Hematopoietic multipotent progenitor cell treated with erythropoietin and hydrocortisone succinate and interleukin-3 and kit ligand, for 8 days (in vitro differentiated cells): ENCODE measurements around the gene BRSK1.
A peak's percentile ranks its signal among the peaks of the same experiment; 100 is the strongest.

ENCODE experiments used
- DNase-seq: peaks from one replicate; pipeline ENCODE4 v3.0.0-alpha.2; 2015

Gene BRSK1

DNA sequence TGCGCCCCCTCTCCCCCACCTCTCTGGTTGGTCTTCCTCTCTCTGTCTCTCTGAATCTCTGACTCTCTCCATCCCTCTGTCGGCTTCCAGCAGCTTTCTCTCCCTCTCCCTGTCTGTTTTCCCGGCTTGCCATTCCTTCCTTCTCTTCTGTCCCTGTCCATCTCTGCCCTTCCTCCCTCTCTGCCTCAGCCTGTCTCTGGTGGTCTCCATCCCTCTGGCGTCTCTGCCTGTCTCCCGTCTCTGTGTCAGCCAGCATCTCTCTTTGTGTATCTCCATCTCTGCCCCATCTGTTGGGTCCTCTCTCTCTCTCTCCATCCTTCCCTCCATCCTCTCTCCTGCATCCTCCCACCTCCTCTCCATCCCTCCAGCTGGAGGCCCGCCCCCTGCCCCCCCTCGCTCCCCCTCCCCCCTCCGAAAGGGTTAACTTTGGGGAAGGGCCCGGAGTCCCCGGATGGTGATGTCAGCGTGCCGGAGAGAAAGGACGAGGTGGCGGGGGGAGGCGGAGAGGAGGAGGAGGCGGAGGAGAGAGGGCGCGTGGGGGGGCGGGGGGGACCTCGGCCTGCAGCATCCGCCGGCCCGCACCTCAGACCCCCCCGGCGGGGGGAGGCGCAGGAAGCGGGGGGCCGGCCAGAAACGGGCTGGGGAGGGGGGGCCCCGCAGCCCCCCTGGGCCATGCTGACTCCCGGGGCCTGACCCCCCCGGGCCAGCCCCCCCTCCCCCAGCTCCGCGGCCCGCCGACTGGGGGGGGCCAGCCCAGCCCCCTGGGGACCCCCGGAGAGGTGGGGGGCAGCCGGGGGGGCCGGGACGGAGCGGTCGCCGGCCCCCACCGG lies at the start of gene BRSK1:
BRSK1 (plus strand) TSS at position 450 of the 830 bp plus-strand sequence. CDS start 446 bp downstream, outside the sequence.
- no peak for DNase-seq

DNA sequence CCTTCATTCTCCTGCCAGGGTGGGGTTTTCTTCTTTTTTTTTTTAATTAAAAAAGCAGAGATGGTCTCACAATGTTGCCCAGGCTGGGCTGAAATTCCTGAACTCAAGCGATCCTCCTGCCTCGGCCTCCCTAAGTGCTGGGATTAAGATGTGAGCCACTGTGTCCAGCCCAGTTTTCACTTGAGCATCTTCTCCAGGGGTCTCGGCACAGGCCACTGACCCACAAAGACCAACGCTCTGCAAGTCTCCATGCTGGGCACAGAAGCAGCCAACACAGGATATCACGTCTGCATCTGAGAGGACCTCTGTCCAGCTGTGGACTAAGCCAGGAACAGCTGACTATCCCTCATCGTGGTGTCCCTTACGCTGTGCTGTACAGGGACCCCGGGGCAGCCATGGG lies 45.8 kb upstream of the BRSK1 start:
- DNase-seq, result no peak

DNA sequence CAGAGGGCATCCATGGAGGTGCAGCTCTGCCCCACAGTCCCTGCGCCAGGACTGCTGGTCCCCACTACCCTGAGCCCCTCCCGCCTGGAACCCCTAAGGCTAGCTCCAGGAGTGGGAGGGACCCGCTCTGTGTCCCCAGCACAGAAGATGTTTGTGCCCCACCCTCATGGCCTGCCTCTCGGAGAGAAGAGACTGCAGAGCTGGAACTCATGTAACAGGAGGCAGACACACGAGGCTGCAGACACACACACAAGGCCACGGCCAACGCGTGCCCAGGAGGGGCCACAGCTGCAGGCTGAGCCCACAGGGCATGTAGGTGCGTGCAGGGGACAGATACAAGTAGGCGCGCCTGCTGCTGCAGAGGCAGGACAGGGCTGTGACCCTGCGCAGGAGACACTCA lies 44.8 kb upstream of the BRSK1 start:
- no peak for DNase-seq

DNA sequence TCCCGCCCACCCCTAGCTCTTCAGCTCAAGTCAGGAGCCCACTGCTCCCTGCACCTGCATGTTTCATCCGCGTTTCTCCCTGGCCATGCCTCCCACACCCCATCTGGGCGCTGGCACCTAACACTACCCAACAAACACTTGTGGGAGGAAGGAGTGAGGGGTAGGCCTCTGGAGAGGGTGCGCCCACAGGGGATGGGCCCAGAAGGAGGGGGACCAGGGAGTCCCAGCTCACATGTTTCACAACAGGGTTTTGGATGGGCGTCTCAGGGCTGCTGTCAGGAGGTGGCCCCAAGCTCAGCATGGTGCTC lies 43.1 kb upstream of the BRSK1 start:
- DNase-seq, result no peak

DNA sequence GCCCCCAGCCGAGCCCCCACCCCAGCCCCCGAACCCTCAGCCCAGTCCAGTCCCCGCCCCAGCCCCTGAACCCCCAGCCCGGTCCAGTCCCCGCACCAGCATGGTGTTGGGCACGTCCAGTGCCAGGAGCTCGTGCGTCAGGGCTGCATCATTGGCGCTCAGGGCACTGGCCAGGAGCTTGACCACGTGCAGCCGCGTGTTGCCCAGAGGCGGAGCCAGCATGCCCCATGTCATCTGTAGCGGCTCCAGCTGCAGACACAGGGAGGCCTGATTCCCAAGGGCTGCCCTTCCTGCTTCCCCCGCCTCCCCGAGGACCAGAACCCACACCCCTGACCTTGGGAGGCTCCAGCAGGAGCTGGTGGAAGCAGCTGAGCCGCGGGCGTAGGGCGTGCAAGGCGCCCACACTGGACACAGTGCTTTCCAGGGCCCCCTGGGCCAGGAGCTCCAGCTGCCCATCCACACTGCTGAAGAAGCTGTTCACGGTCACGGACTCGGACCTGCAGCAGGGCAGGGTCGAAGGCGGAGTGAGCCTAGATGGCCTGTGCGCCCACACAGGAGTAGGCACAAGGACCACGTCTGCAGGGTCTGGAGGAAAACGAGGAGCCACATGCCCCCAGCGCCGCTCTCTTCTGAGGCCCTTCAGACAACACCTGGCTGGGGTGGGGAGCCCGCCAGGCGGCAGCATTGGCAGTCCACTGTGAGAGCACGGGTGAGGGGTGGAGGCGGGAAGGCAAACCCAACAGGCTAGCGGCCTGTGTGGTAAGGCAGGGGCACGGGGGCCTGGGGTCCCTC lies 42.5 kb upstream of the BRSK1 start:
- no peak for DNase-seq

DNA sequence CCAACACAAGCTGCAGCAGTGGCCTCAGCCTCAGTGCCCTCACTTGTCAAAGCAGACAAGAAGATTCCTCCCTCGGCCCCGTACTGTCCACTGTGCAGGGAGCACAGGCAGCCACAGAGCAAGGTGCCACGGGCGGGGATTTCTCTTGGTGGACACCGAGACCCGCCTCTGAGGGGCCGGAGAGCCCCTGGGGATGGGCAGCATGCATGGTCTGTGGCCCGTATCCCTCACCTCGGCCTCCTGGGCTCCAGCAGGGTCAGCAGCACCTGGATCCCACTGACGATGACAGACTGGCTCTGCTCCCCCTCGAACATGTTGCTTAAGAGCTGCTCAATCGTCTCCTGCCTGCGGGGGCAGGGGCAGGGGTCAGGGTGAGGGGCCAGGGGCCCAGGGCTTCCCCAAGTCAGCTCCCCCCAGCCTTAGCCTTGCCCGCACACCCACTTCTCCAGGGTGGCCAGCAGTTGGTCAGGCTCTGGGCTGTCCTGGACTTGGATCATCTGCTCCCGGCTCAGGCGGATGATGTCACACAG lies 41.8 kb upstream of the BRSK1 start:
- no peak for DNase-seq

DNA sequence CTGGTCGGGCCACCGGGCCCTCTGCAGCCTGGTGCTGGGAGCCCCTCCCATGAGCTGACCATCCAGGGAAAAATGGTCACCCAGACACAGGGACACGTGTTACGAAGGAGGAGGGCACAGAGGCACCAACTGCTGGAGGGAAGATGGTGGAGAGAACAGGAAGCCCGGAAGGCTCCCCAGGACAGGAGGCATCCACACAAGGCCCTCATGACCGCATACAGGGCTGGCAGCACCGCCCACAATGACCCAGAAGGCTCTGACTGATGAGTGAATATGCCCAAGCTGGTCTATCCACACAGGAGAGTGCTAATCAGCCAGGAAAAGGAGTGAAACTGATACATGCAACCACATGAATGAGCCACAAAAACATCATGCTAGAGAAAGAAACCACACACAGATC lies 41.3 kb upstream of the BRSK1 start:
- no peak for DNase-seq

DNA sequence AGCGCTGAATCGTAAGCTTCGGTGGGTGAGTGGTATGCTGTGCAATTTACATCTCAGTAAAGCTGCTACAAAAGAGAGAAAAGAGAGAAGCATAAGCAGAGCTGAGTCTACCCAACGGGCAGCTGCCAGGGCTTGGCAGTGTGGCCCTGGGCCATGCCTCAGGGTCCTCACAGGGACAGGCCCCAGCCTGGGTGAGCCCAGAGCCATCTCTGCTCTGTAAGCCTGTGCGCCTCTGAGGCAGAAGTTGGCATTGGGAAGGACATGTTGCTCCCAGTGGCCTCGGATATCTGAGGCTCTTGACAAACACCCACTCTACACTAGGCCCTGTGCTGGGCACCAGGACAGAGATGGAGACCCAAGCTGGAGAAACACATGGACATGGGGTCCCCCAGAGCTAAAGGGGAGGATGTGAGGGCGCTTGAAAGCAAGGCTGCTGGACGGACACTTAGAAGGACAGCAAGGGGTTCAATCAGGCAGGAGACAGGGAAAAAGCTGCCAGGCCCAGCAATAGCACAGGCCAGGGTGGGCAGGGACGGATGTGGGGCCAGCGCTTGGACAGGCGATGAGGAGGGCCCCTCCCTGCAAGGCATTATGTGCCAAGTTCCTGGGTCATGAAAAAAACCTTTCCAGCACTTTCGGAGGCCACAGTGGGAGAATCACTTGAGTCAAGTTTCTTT lies 39.7 kb upstream of the BRSK1 start:
- no peak for DNase-seq

DNA sequence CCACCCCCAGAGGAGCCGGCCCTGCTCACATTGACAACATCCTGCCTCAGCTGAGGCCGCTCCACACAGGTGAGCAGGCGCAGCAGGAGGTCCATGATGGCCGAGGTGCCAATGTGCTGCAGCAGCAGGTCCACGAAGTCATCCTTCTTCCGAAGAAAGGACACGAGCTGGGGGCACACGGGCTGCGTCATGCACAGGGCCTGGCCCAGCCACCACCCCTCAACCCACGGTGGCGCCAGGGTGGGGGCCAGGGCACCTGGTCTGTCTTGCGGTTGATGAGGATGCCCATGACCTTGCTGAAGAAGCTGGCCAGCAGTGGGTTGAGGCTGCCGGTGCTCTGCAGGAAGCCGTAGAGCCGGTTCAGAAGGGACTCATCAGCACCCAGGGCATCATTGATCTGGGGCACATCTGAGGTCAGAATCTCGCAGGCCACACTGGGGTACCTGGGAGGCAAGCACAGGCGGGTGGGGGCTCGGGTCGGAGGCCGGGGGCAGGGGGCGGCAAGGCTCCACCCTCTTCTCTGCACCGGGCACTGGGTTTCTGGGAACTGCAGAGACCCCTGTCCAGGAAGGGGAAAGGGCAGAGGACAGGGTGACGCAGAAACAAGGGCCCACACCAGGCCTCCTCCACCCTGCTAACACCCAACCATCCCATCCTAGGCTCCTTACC lies 38.4 kb upstream of the BRSK1 start:
- DNase-seq, result no peak

DNA sequence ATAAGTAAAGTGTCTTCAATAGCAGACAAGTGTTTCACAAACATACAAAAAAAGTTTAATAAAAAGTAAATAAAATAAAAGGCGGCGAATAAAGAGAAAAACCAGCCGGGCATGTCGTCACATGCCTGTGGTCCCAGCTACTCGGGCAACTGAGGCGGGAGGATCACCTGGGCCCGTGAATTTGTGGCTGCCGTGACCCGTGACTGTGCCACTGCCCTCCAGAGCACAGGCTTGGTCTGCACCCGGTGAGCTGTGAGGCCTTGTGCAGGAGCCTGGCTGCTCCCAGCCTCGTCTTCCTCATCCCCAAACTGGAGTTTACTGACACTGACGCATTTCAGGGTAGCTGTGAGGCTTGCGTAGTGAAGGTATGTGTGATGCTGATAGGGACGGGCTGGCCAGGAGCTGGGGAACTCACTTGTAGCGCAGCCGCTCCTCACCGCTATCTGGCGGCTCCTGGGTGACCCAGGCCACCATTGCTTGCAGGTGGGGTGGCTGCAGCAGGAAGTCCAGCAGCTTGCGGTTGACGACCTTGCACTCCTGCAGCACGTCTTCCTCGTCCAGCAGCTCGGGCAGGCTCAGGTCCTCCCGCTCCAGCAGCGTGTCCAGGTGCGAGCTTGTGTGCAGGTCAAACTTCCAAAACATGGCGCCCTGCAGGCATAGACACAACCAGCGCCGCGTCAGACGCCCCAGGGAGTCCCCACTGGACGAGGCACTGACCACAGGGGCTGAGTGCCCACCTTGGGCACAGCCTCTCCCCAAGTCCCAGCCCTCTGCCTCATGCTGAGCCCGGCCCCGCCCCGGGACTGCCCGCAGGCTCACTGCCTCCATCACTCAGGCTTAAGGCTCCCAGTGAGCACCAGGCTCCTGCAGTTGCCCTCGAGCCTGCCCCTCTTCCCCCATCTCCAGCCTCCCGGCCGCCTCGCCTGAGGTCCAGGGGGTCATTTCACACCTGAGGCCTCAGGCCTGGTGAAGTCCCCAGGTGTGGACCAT lies 37.0 kb upstream of the BRSK1 start:
- no peak for DNase-seq

DNA sequence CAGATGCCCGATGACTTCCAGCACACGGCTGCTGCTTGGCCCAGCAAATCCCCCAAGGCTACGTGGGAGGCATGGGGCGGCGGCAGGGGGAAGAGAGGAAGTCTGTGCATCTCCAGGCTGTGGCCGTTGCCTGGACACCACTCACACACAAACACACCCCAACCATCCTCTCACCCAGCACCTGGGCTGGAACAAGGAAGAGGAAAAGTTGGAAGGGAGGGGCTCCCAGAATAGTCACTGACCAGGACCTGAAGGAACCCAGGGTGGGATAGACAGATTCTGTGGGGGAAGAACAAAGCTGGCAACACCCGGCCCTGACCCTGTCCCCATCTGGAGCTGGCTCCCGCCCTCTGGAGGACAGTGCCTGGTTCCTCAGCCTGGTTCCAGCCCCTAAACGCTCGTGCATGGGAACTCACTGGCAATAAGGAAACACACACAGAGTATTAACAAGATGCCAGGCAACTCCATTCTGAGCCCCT lies 36.1 kb upstream of the BRSK1 start:
- no peak for DNase-seq

DNA sequence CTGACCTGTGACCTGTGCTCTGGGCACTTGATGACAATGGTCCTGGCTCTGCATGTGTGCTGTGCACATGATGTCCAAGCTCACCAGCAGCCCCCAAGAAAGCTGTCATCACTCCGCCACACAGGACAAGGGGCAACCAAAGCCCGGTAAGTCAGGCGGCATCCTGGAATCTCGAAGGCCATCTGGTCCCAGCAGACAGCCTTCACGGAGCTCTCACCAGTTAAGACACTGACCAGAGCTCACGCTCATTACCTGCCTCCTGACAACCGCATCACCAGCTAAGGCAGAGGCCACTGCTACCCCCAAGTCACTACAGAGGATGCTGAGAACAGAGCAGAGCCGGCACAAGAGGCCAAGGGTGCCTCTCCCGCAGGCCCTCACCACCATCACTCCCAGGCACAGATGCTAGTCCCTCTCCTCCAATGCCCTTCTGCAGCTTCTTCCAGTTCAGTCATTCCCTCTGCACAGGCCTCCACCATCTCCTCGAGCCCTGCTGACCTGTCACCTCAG lies 35.6 kb upstream of the BRSK1 start:
- DNase-seq, result no peak

DNA sequence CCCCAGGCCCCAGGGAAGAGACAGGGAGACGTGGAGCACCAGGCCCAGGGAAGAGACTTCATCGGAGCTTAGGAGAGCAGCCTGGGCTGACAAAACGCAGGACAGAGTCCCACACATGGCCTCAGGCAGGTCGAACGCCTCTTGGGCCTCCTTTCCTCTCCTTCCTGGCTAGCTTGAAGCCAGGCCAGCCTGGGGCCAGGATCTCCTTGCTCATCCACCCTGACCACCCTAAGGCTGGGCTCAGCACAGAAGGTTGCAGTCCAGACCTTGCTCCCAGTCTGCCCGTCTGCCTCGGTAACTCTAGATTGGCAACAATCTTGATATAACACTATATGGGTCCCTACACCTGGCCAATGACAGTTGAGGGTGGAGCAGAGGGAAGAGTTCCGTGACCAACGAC lies 35.1 kb upstream of the BRSK1 start:
- peak; percentile 52 for DNase-seq

DNA sequence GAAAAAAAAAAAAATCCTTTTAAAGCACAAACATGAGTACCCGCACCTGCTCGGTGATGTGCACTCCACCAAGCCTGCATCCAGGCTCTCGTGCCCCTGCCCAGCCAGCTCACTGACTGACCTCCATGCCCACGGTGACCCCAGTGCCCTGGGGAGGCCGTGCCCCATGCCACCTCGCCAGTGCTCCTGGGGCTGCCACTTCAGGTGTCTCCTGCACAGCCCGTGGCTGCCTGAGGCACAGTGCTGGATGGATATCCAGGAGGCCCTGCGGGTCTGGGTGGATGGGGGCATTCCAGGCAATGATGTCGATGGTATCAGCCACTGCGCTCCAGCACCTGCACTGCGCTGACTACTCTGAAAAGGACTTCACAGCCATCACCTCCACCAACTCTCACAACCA lies 34.0 kb upstream of the BRSK1 start:
- DNase-seq, result no peak

DNA sequence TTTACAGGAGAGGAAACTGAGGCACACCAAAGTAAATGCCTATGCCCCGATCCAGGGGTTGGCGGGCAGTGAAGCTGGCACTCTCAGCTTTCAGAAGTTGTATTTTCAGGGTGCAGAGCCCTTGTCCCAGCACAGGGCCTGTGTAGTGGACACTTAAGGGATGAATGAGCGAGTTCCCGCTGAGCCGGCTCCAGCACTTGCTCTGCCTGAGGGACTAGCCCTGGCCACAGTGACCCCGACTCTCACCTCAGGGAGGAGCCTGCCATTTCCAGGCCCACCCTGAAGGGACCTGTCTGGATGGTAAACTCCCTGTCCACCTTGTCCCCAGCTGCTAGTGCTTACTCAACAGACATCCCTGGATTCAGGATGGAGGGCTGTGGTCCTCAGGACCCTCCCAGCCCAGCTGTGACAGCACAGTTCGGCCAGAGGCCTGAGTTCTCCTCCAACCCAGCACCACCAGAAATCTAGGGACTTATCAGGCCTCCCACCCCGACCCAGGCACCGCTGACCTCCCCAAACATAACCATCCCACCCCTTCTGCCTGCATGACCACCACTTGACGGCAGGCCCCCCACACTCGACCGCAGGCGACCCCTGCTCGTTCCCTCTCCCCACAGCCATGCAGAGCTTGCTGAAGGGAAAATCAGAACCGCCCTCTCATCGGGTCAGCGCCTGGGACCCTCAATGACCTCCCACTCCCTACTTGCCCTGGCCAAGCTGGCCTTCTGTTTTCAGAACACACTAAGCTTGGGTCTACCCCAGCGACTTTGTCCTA lies 33.3 kb upstream of the BRSK1 start:
- DNase-seq, result no peak

DNA sequence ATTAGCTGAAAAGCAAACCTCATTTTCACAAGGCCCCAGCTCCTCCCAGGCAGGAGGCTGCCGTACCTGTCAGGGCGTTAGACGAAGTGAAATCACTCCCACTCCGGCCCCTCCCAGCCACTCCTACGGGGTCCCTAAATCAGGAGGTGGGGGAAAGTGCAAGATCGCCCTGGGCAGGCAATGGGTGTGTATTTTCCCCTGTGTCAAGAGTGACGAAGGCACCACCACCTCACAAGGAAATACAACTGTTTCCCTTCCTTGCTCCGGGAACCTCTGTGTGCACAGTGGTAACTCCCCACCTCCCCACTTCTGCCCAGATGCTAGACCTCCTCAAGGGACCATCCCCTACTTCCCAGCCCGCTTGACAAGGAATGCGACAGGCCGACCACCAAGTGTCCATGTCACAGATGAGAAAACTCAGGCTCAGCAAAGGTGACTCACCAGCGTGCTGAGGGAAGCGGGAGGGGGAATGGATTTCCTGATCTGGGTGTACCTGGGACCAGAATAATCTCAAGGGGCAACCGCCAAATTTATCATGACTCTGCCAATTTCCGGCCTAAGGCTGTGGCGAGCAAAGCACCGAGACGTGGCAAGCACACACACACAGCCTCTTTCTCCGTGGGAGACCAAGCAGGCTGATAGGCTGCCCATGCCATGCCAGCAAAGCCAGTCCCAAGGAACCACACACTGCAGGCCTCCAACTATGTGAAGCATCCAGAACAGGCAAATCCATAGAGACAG lies 32.3 kb upstream of the BRSK1 start:
- DNase-seq, result peak; percentile 88

DNA sequence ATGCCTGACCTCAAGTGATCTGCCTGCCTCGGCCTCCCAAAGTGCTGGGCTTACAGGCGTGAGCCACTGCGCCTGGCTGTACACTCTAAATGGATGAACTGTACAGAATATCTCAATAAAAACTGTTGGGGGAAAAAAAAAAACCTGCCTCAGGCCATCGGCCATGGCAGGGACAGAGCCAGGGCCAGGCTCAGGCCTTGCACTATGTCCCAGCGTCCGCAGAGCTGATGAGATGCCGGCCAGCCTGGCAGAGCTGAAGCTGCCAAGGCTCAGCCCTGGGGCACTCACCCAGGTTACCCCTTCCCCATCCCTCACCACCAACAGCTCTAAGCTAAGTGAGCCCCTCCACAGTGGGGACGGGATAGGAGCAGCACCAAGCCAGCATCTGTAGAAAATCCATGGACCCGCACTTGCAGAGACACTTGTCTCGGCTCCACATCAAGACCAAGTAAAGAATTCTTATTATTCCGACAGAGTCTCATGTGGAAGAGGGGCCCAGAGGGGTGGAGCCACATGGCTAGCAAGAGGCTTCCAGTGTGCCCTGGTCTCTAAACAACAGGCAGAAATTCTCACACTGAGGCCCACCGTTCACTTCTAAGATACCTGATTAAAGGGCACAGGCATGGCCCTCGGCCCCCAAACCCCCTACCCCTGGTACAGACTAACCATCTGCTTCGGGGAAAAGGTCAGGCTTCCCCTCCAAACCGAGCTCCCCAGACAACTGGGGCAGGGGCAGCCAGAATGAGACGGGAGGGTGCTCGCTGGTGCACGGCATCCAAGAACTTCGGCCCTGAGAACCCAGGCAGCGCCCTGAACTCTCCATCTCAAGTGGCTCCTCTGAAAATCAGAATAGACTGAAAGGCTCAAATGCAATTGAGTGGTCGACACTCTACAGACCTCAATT lies 30.8 kb upstream of the BRSK1 start:
- peak; percentile 49 for DNase-seq

DNA sequence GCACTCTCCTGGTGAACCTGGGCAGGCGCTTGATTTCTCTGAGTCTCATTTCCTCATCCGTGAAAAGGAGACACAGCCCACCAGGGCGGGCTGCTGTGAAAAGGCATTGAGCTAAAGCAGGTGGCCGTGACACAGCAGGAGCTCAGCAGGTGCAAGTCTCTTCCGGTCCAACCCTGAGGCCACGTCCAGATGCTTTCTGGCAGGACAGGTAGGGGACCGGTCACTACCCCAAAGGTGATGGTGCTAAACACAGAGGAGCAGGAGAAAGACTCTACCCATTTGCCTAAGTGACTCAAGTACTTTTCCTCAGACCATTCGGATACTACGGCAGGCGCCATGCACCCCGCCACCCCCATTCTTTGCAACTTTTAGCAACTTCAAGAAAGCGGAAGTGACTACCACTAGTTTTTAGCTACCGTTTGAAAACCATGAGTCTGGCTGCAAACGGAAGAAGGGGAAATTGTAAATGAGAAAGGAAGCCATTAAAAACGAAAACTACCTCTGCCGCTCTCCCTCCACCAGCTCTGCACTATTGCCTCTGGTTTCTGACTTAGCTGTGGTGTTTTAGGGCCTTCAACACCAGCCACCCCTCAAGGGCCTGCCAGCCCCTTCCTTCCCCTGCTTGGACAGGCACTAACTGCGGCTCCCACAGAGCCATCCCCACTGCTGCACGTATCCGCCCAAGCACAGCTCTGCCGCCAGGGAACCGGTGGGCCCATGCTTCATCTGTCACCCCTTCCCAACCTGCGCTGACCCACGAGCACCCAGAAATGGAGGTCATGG lies 29.8 kb upstream of the BRSK1 start:
- peak; percentile 57 for DNase-seq
